GM23338 (cell line): ENCODE measurements around the gene RAB40C.

ENCODE experiments used
- CREB1 ChIP-seq: fragments of 250-450 bp; sonication (Bioruptor Pico); IDR thresholded peaks from 2 replicates; pipeline ENCODE4 v1.5.0; 2020; ENCODE audit warnings: low read depth, mild to moderate bottlenecking, moderate library complexity
- CTCF ChIP-seq, 2 experiments: fragments of 200-600 bp in 1 of 2; sonication (generic) in 1 of 2; conservative IDR thresholded peaks; 2 replicates each; pipeline versions ENCODE4 v1.5.1 to v1.6.1; 2016 to 2017; ENCODE audit warnings: antibody characterized with exemption in 2 of 2, low read depth in 2 of 2, mild to moderate bottlenecking in 2 of 2, moderate library complexity in 1 of 2
- ETS1 ChIP-seq: IDR thresholded peaks from 2 replicates; pipeline ENCODE4 v1.6.1; 2016; ENCODE audit warnings: antibody characterized with exemption
- EZH2 ChIP-seq: fragments of 200-600 bp; sonication (generic); IDR thresholded peaks from one replicate; pipeline ENCODE4 v1.8.0; 2017; ENCODE audit warnings: antibody characterized with exemption, mild to moderate bottlenecking, low read depth; ENCODE audit not compliant: unreplicated experiment
- EZH2phosphoT487 ChIP-seq: fragments of 200-600 bp; sonication (generic); IDR thresholded peaks from one replicate; pipeline ENCODE4 v1.8.1; 2018; ENCODE audit warnings: antibody characterized with exemption; ENCODE audit not compliant: unreplicated experiment
- JUNB ChIP-seq: IDR thresholded peaks from one replicate; pipeline ENCODE4 v1.6.1; 2016; ENCODE audit warnings: antibody characterized with exemption; ENCODE audit not compliant: unreplicated experiment
- POLR2AphosphoS5 ChIP-seq: IDR thresholded peaks from 2 replicates; pipeline ENCODE4 v1.6.1; 2016; ENCODE audit warnings: antibody characterized with exemption, low read depth
- ZNF114 ChIP-seq: fragments of 250-450 bp; sonication (Bioruptor Pico); IDR thresholded peaks from 2 replicates; pipeline ENCODE4 v1.5.0; 2020; ENCODE audit warnings: mild to moderate bottlenecking, moderate library complexity
- ZNF331 ChIP-seq: fragments of 250-450 bp; sonication (Bioruptor Pico); IDR thresholded peaks from 2 replicates; pipeline ENCODE4 v1.5.0; 2020; ENCODE audit warnings: low read depth, mild to moderate bottlenecking, moderate library complexity
- ZNF462 ChIP-seq: fragments of 250-450 bp; sonication (Bioruptor Pico); IDR thresholded peaks from 2 replicates; pipeline ENCODE4 v1.5.0; 2020; ENCODE audit warnings: mild to moderate bottlenecking, moderate library complexity
- TF ChIP-seq, protein P1 (sequence below): IDR thresholded peaks from one replicate; pipeline ENCODE4 v1.6.1; 2018; ENCODE audit warnings: antibody characterized with exemption; ENCODE audit not compliant: unreplicated experiment

GRCh38 chr16:647173-647902 lies 57.5 kb downstream of the RAB40C start:
- TF ChIP-seq POLR2AphosphoS5 (no peak), CTCF (conservative IDR thresholded peaks at IDR 0.05; ENCODE audit: low read depth in 2 of 2) (no peak), ZNF331 (CRISPR knock-in tag) (no peak), EZH2phosphoT487 (no peak), JUNB (no peak), ETS1 (no peak), CREB1 (CRISPR knock-in tag) (no peak), EZH2 (no peak), ZNF462 (no peak), ZNF114 (CRISPR knock-in tag) (no peak)
- TF ChIP-seq, protein P1, sequence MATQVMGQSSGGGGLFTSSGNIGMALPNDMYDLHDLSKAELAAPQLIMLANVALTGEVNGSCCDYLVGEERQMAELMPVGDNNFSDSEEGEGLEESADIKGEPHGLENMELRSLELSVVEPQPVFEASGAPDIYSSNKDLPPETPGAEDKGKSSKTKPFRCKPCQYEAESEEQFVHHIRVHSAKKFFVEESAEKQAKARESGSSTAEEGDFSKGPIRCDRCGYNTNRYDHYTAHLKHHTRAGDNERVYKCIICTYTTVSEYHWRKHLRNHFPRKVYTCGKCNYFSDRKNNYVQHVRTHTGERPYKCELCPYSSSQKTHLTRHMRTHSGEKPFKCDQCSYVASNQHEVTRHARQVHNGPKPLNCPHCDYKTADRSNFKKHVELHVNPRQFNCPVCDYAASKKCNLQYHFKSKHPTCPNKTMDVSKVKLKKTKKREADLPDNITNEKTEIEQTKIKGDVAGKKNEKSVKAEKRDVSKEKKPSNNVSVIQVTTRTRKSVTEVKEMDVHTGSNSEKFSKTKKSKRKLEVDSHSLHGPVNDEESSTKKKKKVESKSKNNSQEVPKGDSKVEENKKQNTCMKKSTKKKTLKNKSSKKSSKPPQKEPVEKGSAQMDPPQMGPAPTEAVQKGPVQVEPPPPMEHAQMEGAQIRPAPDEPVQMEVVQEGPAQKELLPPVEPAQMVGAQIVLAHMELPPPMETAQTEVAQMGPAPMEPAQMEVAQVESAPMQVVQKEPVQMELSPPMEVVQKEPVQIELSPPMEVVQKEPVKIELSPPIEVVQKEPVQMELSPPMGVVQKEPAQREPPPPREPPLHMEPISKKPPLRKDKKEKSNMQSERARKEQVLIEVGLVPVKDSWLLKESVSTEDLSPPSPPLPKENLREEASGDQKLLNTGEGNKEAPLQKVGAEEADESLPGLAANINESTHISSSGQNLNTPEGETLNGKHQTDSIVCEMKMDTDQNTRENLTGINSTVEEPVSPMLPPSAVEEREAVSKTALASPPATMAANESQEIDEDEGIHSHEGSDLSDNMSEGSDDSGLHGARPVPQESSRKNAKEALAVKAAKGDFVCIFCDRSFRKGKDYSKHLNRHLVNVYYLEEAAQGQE, result no peak
